GM12865 (cell line): ENCODE measurements around the gene MOCOS.

Experiments used
- DNase-seq: peaks from one replicate; pipeline ENCODE4 v3.0.0; 2010; ENCODE audit warnings: low read depth
- H3K4me3 ChIP-seq: 2 replicates; pipeline ENCODE4 v1.5.1; 2011; ENCODE audit warnings: mild to moderate bottlenecking, low read depth, low read length, control low read depth
- TF ChIP-seq, protein P1 (sequence below): IDR thresholded peaks from 2 replicates; pipeline ENCODE4 v1.5.1; 2011; ENCODE audit warnings: low read length, control low read depth, low read depth, inconsistent platforms; ENCODE audit not compliant: insufficient read depth; ENCODE audit errors: missing control alignments

Gene MOCOS

GRCh38 chr18:36191286-36191685 is 4.0 kb downstream of the MOCOS start:
- H3K4me3 ChIP-seq, result no peak overlapping the region
- TF ChIP-seq, protein P1, sequence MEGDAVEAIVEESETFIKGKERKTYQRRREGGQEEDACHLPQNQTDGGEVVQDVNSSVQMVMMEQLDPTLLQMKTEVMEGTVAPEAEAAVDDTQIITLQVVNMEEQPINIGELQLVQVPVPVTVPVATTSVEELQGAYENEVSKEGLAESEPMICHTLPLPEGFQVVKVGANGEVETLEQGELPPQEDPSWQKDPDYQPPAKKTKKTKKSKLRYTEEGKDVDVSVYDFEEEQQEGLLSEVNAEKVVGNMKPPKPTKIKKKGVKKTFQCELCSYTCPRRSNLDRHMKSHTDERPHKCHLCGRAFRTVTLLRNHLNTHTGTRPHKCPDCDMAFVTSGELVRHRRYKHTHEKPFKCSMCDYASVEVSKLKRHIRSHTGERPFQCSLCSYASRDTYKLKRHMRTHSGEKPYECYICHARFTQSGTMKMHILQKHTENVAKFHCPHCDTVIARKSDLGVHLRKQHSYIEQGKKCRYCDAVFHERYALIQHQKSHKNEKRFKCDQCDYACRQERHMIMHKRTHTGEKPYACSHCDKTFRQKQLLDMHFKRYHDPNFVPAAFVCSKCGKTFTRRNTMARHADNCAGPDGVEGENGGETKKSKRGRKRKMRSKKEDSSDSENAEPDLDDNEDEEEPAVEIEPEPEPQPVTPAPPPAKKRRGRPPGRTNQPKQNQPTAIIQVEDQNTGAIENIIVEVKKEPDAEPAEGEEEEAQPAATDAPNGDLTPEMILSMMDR, result no peak
- DNase-seq, result no peak

GRCh38 chr18:36191711-36192110 is 4.4 kb downstream of the MOCOS start:
- TF ChIP-seq, protein P1, result no peak
- DNase-seq, result no peak

DNA sequence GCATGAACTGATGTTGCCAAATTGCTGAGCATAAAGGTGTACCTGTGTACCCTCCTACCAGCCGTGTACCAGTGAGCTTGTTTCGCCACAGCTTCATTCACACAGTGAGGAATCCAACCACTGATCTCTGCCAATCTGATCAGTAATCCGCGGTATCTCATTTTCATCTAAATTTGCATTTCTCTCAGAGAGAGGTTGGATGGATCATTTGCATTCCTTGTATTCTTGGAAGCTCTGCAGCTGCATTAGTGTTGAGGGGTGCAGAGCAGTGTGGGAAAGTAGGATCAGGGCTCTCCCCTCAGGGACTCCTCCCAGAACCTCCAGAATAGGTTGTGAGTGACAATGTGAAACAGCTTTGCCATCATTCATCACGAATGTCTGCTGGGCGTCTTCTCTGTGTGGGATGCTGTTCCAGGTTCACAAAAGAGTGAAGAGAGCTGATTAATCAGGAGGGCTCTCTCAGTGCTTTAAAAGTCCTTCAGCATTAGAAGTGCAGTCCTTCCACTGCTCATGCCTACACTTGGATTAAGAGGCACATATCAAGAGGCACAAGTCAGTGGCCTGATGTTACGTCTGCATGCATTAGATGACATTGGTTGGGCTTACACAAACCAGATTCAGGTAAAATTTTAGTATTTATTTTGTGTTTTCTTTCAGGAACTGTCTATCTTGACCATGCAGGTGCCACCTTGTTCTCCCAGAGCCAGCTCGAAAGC is 7.5 kb downstream of the MOCOS start:
- TF ChIP-seq, protein P1, result no peak
- no peak for DNase-seq
- no peak overlapping the region for H3K4me3 ChIP-seq

More at GRCh38 chr18:36191711-36192110, 4.4 kb downstream of the MOCOS start:
- no peak overlapping the region for H3K4me3 ChIP-seq

DNA sequence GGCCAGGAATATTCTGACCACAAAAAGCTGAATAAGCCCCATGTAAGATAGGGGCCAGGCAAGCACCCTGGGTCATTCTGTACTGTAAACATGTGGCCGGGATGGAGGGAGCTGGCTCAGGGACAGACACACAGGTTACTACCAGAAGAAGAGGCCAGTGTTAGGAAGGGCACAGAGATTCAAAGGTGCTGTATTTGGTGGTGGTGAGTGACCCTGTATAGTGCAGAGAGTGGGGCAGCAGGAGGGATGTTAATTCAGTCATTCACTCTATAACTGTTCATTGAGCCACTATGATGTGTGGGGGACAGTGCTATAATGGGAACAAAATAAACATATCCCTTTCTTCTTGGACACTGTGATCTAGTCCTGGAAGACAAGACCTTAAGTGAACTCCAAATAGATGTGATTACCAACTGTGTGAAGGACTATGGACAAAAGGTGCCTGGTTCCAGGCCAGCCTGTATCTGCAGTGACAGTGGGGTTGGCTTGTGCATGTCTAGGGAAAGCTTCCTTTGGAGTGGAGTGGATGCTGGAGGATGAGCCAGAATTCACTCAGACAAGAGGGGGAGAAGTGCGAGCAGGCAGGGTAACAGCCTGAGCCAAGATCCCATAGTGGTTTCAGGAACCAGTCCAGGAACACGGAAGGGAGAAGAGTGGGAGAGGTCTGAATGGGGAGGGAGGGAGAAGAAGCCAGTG is 8.3 kb downstream of the MOCOS start:
- TF ChIP-seq, protein P1, result no peak
- DNase-seq, result no peak

DNA sequence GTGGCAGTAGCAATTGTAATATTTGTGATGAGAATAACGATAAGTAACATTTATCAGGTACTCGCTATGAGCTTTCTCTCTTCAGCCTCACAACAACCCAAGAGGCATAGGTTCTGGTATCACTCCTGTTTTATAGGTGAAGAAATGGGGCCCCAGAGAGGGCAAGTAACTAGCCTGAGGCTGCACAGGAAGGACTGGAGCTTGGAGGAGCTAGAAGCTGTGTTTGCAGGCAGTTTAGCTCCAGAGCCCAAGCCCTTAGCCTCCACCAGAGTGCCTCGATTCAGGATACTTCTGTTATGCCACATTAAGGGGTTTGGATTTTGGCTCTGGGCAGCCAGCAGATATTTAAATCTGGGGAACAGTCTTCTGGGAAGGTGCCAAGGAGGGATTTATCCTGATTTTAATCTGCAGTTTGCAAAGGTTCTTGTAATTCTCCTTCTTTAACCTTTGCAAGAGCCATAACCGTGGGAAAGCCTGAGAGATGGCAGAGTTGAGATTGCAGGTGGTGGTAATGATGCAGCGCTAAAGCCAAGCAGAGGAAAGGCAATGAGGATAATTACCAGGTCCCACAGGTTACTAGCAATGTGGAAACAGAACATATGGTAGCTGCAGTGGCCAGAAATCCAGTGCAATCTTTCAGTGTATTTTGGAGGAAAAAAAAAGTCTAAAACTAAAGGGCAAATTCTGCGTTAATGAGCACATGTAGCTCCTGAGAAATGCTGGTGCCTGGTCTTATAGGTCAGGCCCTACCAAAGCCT is 9.1 kb downstream of the MOCOS start:
- H3K4me3 ChIP-seq, result no peak overlapping the region
- DNase-seq, result no peak
- TF ChIP-seq, protein P1, result no peak

More for the DNA sequence above, 8.3 kb downstream of the MOCOS start:
- no peak overlapping the region for H3K4me3 ChIP-seq

- TF ChIP-seq, protein P1, result no peak
- H3K4me3 ChIP-seq, result no peak overlapping the region
- no peak for DNase-seq
These were observed 10.3 kb downstream of the MOCOS start for GRCh38 chr18:36197511-36198166.
